Ishikawa (cell line): ENCODE results near the gene TMEM108.

Source experiments
- CEBPB ChIP-seq: IDR thresholded peaks from 2 replicates; pipeline ENCODE4 v1.6.1; 2012
- CREB1 ChIP-seq: IDR thresholded peaks from 2 replicates; pipeline ENCODE4 v1.6.1; 2012; ENCODE audit warnings: low read depth
- EGR1 ChIP-seq: IDR thresholded peaks from 2 replicates; pipeline ENCODE4 v1.6.1; 2012
- EP300 ChIP-seq: IDR thresholded peaks from 2 replicates; pipeline ENCODE4 v1.6.1; 2012; ENCODE audit warnings: borderline replicate concordance
- MAX ChIP-seq: IDR thresholded peaks from 2 replicates; pipeline ENCODE4 v1.6.1; 2012
- NFIC ChIP-seq: IDR thresholded peaks from 2 replicates; pipeline ENCODE4 v1.6.1; 2012
- RAD21 ChIP-seq: IDR thresholded peaks from 2 replicates; pipeline ENCODE4 v1.6.1; 2012; ENCODE audit warnings: low read depth
- TAF1 ChIP-seq: IDR thresholded peaks from 2 replicates; pipeline ENCODE4 v1.6.1; 2012; ENCODE audit warnings: low read depth, mild to moderate bottlenecking
- TCF12 ChIP-seq: IDR thresholded peaks from 2 replicates; pipeline ENCODE4 v1.6.1; 2012; ENCODE audit warnings: low read depth
- YY1 ChIP-seq: IDR thresholded peaks from 2 replicates; pipeline ENCODE4 v1.6.1; 2012; ENCODE audit warnings: low read depth
- ZBTB7A ChIP-seq: IDR thresholded peaks from 2 replicates; pipeline ENCODE4 v1.6.1; 2012; ENCODE audit warnings: low read depth

GRCh38 chr3:133246773-133247172 lies 208.6 kb downstream of the TMEM108 start:
- TF ChIP-seq EP300, result no peak
- TF ChIP-seq TAF1, result no peak
- no peak for TF ChIP-seq RAD21
- TF ChIP-seq MAX, result no peak
- no peak for TF ChIP-seq TCF12
- TF ChIP-seq NFIC, result no peak
- TF ChIP-seq CREB1, result no peak
- TF ChIP-seq EGR1, result no peak
- TF ChIP-seq CEBPB, result no peak
- TF ChIP-seq ZBTB7A, result no peak
- TF ChIP-seq YY1, result no peak
